SK-N-SH treated with all-trans-retinoic acid at 6 μM for 48 hours (cell line): ENCODE data around the gene TNS4.

Experiments
- ATAC-seq: fragments of 200-7000 bp; cut with Tn5 transposase; 3 replicates; pipeline ENCODE4 v1.9.1; 2020; ENCODE audit warnings: mild to moderate bottlenecking, moderate library complexity
- ARNTL ChIP-seq: fragments of 450-650 bp; formaldehyde crosslinking; IDR thresholded peaks from 2 replicates; pipeline ENCODE4 v1.5.0; 2020; ENCODE audit warnings: low read depth, mild to moderate bottlenecking, moderate library complexity, borderline replicate concordance
- BACH2 ChIP-seq: fragments of 250-450 bp; sonication (Bioruptor Pico); IDR thresholded peaks from 2 replicates; pipeline ENCODE4 v1.9.0; 2021; ENCODE audit warnings: mild to moderate bottlenecking, borderline replicate concordance
- CSDC2 ChIP-seq: fragments of 250-450 bp; sonication (Bioruptor Pico); IDR thresholded peaks from 2 replicates; pipeline ENCODE4 v1.5.0; 2020; ENCODE audit warnings: mild to moderate bottlenecking, moderate library complexity
- ESRRG ChIP-seq: fragments of 250-450 bp; sonication (Bioruptor Pico); IDR thresholded peaks from 2 replicates; pipeline ENCODE4 v1.6.1; 2021; ENCODE audit warnings: mild to moderate bottlenecking
- GLIS3 ChIP-seq: fragments of 250-450 bp; sonication (Bioruptor Pico); IDR thresholded peaks from 2 replicates; pipeline ENCODE4 v1.5.0; 2020; ENCODE audit warnings: mild to moderate bottlenecking, moderate library complexity
- ISL1 ChIP-seq: fragments of 250-450 bp; sonication (Bioruptor Pico); IDR thresholded peaks from 2 replicates; pipeline ENCODE4 v2.1.2; 2022; ENCODE audit warnings: mild to moderate bottlenecking, moderate library complexity
- OSR1 ChIP-seq: fragments of 250-450 bp; sonication (Bioruptor Pico); IDR thresholded peaks from 2 replicates; pipeline ENCODE4 v1.8.0; 2022; ENCODE audit warnings: moderate library complexity, mild to moderate bottlenecking, inconsistent platforms
- PPARA ChIP-seq: fragments of 250-450 bp; sonication (Bioruptor Pico); IDR thresholded peaks from 2 replicates; pipeline ENCODE4 v1.5.0; 2020; ENCODE audit warnings: mild to moderate bottlenecking, borderline replicate concordance
- RARB ChIP-seq: fragments of 250-450 bp; sonication (Bioruptor Pico); IDR thresholded peaks from 2 replicates; pipeline ENCODE4 v1.8.0; 2021; ENCODE audit warnings: mild to moderate bottlenecking, moderate library complexity
- SNAI2 ChIP-seq: fragments of 250-450 bp; sonication (Bioruptor Pico); IDR thresholded peaks from 2 replicates; pipeline ENCODE4 v1.5.0; 2020; ENCODE audit warnings: mild to moderate bottlenecking, moderate library complexity
- TCF4 ChIP-seq: fragments of 250-450 bp; sonication (Bioruptor Pico); IDR thresholded peaks from 2 replicates; pipeline ENCODE4 v1.8.0; 2021; ENCODE audit warnings: mild to moderate bottlenecking, moderate library complexity, borderline replicate concordance
- TOX ChIP-seq: fragments of 250-450 bp; sonication (Bioruptor Pico); IDR thresholded peaks from 2 replicates; pipeline ENCODE4 v1.8.0; 2021; ENCODE audit warnings: mild to moderate bottlenecking, moderate library complexity, borderline replicate concordance
- ZC3H10 ChIP-seq: fragments of 250-450 bp; sonication (Bioruptor Pico); IDR thresholded peaks from 2 replicates; pipeline ENCODE4 v1.5.1; 2021; ENCODE audit warnings: mild to moderate bottlenecking, moderate library complexity
- ZFP3 ChIP-seq: fragments of 250-450 bp; sonication (Bioruptor Pico); IDR thresholded peaks from 2 replicates; pipeline ENCODE4 v1.5.0; 2020; ENCODE audit warnings: mild to moderate bottlenecking, moderate library complexity
- ZFP30 ChIP-seq: fragments of 450-650 bp; formaldehyde crosslinking; IDR thresholded peaks from 2 replicates; pipeline ENCODE4 v1.5.0; 2022; ENCODE audit warnings: mild to moderate bottlenecking, moderate library complexity
- ZNF565 ChIP-seq: fragments of 450-650 bp; formaldehyde crosslinking; conservative IDR thresholded peaks from 2 replicates; pipeline ENCODE4 v1.5.0; 2020; ENCODE audit warnings: low read depth, mild to moderate bottlenecking, moderate library complexity
- ZNF8 ChIP-seq: fragments of 450-650 bp; formaldehyde crosslinking; IDR thresholded peaks from 2 replicates; pipeline ENCODE4 v1.5.0; 2020; ENCODE audit warnings: mild to moderate bottlenecking, moderate library complexity
- TF ChIP-seq, protein P1 (sequence below): fragments of 250-450 bp; sonication (Bioruptor Pico); IDR thresholded peaks from 2 replicates; pipeline ENCODE4 v1.5.1; 2020; ENCODE audit warnings: low read depth, mild to moderate bottlenecking, moderate library complexity
- TF ChIP-seq, protein P2 (sequence below): fragments of 250-450 bp; sonication (Bioruptor Pico); IDR thresholded peaks from 2 replicates; pipeline ENCODE4 v1.8.0; 2021; ENCODE audit warnings: low read depth, mild to moderate bottlenecking, moderate library complexity, borderline replicate concordance
- TF ChIP-seq, protein P3 (sequence below): fragments of 250-450 bp; sonication (Bioruptor Pico); IDR thresholded peaks from 2 replicates; pipeline ENCODE4 v1.5.1; 2021; ENCODE audit warnings: mild to moderate bottlenecking, moderate library complexity
- TF ChIP-seq, protein P4 (sequence below): fragments of 250-450 bp; sonication (Bioruptor Pico); IDR thresholded peaks from 2 replicates; pipeline ENCODE4 v1.8.0; 2020; ENCODE audit warnings: mild to moderate bottlenecking, moderate library complexity, borderline replicate concordance
- TF ChIP-seq, protein P5 (sequence below): fragments of 250-450 bp; sonication (Bioruptor Pico); IDR thresholded peaks from 2 replicates; pipeline ENCODE4 v1.5.0; 2020; ENCODE audit warnings: mild to moderate bottlenecking, moderate library complexity

The TNS4 gene

DNA sequence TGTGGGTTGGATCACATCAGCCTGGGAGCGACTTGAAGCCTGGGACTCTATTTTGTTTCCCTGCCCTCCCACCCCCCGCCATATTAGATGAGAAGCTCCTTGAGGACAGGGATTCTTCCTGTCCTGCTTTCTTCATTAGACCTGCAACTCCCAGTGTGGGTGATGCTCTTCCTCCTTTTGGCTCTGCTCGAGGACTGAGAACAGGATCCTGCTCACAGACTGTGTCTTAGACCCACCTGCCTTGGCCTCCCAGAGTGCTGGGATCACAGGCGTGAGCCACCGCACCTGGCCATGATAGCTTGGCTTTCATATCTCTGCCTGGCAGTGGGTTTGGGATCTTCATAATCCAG, 21.5 kb upstream of the TNS4 start:
- no peak for ATAC-seq

DNA sequence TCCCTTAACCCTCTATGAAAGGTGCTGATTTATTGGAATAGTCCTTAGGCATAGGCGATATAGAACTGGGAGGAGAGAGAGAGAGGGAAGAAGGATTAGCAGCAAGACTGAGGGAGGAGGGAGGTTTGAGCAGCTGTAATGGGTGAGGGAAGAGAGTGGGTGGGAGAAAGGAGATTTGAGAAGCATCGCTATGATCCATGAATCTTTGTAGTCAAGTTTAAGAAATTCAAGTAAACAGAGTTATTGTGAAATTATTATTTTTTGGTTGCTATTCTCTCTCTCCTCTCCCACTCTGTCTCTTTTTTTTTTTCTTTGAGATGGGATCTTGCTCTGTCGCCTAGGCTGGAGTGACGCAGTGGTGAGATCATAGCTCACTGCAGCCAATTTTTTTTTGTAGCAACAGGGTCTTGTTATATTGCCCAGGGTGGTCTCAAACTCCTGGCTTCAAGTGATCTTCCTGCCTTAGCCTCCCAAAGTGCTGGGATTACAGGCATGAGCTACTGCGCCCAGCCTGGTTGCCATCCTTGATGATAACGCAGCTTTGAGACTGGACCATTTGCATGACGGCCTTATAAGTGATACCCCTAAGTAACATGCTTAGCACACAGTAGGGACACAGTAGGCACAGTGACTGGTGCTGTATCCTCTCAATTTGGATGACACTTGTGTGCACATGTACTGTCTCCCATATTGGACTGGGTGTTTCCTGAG, 21.0 kb upstream of the TNS4 start:
- TF ChIP-seq TCF4 (CRISPR knock-in tag) (no peak), ISL1 (CRISPR knock-in tag) (no peak), BACH2 (CRISPR knock-in tag) (no peak), ZNF8 (CRISPR knock-in tag) (no peak), ARNTL (CRISPR knock-in tag) (no peak), OSR1 (CRISPR knock-in tag) (no peak), SNAI2 (CRISPR knock-in tag) (no peak), GLIS3 (CRISPR knock-in tag) (no peak), ZFP30 (CRISPR knock-in tag) (no peak), PPARA (CRISPR knock-in tag) (no peak), CSDC2 (CRISPR knock-in tag) (no peak), ZC3H10 (no peak), ZNF565 (CRISPR knock-in tag) (no peak), ZFP3 (CRISPR knock-in tag) (no peak)
- TF ChIP-seq, protein P1, sequence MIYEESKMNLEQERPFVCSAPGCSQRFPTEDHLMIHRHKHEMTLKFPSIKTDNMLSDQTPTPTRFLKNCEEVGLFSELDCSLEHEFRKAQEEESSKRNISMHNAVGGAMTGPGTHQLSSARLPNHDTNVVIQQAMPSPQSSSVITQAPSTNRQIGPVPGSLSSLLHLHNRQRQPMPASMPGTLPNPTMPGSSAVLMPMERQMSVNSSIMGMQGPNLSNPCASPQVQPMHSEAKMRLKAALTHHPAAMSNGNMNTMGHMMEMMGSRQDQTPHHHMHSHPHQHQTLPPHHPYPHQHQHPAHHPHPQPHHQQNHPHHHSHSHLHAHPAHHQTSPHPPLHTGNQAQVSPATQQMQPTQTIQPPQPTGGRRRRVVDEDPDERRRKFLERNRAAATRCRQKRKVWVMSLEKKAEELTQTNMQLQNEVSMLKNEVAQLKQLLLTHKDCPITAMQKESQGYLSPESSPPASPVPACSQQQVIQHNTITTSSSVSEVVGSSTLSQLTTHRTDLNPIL (CRISPR knock-in tag), result no peak
- no peak for ATAC-seq

More for the DNA sequence above, 21.5 kb upstream of the TNS4 start:
- TF ChIP-seq, protein P2, sequence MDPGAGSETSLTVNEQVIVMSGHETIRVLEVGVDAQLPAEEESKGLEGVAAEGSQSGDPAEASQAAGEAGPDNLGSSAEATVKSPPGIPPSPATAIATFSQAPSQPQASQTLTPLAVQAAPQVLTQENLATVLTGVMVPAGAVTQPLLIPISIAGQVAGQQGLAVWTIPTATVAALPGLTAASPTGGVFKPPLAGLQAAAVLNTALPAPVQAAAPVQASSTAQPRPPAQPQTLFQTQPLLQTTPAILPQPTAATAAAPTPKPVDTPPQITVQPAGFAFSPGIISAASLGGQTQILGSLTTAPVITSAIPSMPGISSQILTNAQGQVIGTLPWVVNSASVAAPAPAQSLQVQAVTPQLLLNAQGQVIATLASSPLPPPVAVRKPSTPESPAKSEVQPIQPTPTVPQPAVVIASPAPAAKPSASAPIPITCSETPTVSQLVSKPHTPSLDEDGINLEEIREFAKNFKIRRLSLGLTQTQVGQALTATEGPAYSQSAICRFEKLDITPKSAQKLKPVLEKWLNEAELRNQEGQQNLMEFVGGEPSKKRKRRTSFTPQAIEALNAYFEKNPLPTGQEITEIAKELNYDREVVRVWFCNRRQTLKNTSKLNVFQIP (CRISPR knock-in tag), result no peak
- TF ChIP-seq ZFP3 (CRISPR knock-in tag) (no peak), BACH2 (CRISPR knock-in tag) (no peak), TCF4 (CRISPR knock-in tag) (no peak), ZNF565 (CRISPR knock-in tag) (no peak), TOX (no peak), RARB (CRISPR knock-in tag) (no peak), PPARA (CRISPR knock-in tag) (no peak), ZFP30 (CRISPR knock-in tag) (no peak), ARNTL (CRISPR knock-in tag) (no peak), ESRRG (CRISPR knock-in tag) (no peak)
- TF ChIP-seq, protein P3, sequence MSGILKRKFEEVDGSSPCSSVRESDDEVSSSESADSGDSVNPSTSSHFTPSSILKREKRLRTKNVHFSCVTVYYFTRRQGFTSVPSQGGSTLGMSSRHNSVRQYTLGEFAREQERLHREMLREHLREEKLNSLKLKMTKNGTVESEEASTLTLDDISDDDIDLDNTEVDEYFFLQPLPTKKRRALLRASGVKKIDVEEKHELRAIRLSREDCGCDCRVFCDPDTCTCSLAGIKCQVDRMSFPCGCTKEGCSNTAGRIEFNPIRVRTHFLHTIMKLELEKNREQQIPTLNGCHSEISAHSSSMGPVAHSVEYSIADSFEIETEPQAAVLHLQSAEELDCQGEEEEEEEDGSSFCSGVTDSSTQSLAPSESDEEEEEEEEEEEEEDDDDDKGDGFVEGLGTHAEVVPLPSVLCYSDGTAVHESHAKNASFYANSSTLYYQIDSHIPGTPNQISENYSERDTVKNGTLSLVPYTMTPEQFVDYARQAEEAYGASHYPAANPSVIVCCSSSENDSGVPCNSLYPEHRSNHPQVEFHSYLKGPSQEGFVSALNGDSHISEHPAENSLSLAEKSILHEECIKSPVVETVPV (CRISPR knock-in tag), result no peak
- TF ChIP-seq, protein P4, sequence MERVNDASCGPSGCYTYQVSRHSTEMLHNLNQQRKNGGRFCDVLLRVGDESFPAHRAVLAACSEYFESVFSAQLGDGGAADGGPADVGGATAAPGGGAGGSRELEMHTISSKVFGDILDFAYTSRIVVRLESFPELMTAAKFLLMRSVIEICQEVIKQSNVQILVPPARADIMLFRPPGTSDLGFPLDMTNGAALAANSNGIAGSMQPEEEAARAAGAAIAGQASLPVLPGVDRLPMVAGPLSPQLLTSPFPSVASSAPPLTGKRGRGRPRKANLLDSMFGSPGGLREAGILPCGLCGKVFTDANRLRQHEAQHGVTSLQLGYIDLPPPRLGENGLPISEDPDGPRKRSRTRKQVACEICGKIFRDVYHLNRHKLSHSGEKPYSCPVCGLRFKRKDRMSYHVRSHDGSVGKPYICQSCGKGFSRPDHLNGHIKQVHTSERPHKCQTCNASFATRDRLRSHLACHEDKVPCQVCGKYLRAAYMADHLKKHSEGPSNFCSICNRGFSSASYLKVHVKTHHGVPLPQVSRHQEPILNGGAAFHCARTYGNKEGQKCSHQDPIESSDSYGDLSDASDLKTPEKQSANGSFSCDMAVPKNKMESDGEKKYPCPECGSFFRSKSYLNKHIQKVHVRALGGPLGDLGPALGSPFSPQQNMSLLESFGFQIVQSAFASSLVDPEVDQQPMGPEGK (CRISPR knock-in tag), result no peak
- TF ChIP-seq, protein P5, sequence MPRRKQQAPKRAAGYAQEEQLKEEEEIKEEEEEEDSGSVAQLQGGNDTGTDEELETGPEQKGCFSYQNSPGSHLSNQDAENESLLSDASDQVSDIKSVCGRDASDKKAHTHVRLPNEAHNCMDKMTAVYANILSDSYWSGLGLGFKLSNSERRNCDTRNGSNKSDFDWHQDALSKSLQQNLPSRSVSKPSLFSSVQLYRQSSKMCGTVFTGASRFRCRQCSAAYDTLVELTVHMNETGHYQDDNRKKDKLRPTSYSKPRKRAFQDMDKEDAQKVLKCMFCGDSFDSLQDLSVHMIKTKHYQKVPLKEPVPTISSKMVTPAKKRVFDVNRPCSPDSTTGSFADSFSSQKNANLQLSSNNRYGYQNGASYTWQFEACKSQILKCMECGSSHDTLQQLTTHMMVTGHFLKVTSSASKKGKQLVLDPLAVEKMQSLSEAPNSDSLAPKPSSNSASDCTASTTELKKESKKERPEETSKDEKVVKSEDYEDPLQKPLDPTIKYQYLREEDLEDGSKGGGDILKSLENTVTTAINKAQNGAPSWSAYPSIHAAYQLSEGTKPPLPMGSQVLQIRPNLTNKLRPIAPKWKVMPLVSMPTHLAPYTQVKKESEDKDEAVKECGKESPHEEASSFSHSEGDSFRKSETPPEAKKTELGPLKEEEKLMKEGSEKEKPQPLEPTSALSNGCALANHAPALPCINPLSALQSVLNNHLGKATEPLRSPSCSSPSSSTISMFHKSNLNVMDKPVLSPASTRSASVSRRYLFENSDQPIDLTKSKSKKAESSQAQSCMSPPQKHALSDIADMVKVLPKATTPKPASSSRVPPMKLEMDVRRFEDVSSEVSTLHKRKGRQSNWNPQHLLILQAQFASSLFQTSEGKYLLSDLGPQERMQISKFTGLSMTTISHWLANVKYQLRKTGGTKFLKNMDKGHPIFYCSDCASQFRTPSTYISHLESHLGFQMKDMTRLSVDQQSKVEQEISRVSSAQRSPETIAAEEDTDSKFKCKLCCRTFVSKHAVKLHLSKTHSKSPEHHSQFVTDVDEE (CRISPR knock-in tag), result no peak
